ENCODE data around the gene C22orf39. TPM values are rescaled to one million over a fixed set of nuclear protein-coding genes. Genes with fewer than 3 reads are reported as not detected.

C22orf39 gene
- total RNA-seq, 6 donors from 2014 or later = 29.1 to 48.6 (median 43.6) TPM

GRCh38 chr22:19406281-19406811, 41.2 kb downstream of the C22orf39 start:
- WGBS, 2 donors = 85 to 86% methylated on average over 3 of the region's 3 CpGs
- peaks cover 0 to 2% (median 0%) of the 10 kb centered on the region in 4 donors for H3K4me1 ChIP-seq
- no peak for DNase-seq

GRCh38 chr22:19405652-19406051, 41.9 kb downstream of the C22orf39 start:
- TF ChIP-seq POLR2AphosphoS5 (IDR thresholded peaks at IDR 0.05) = no peak
- no peak for TF ChIP-seq POLR2A (IDR thresholded peaks at IDR 0.05)
- TF ChIP-seq CTCF (IDR thresholded peaks at IDR 0.05) = no peak
- TF ChIP-seq EP300 (IDR thresholded peaks at IDR 0.05) = no peak
- Histone ChIP-seq H3K27me3 (no peaks in the 10 kb centered on the region), H3K36me3 (peaks cover 25 to 74% (median 45%) of the 10 kb centered on the region in 4 donors), H3K27ac (no peak overlapping the region), H3K9me3 (no peaks in the 10 kb centered on the region), H3K4me3 (no peak overlapping the region), H3K4me1 (no peaks in the 10 kb centered on the region)
- ATAC-seq (ENCODE audit: low FRiP score in 2 of 2) = no peak
- WGBS, 2 donors = 96 to 100% methylated on average over 8 of the region's 8 CpGs
- no peak for DNase-seq

More at GRCh38 chr22:19406281-19406811, 41.2 kb downstream of the C22orf39 start:
- Histone ChIP-seq H3K36me3 (peaks cover 25 to 67% (median 45%) of the 10 kb centered on the region in 4 donors), H3K27ac (no peak overlapping the region), H3K9me3 (no peaks in the 10 kb centered on the region), H3K27me3 (no peaks in the 10 kb centered on the region), H3K4me3 (no peak overlapping the region)
- no peak for ATAC-seq (ENCODE audit: low FRiP score in 2 of 2)
- TF ChIP-seq POLR2A (IDR thresholded peaks at IDR 0.05) (no peak), POLR2AphosphoS5 (IDR thresholded peaks at IDR 0.05) (no peak), CTCF (IDR thresholded peaks at IDR 0.05) (no peak), EP300 (IDR thresholded peaks at IDR 0.05) (no peak)

- H3K36me3 ChIP-seq = peaks cover 25 to 75% (median 44%) of the 10 kb centered on the region in 4 donors
- no peaks in the 10 kb centered on the region for H3K27me3 ChIP-seq
- ATAC-seq (ENCODE audit: low FRiP score in 2 of 2) (no peak), DNase-seq (no peak)
- 86 to 94% methylated on average over 4 of the region's 4 CpGs for WGBS, 2 donors
- H3K4me3 ChIP-seq = no peak overlapping the region
- no peaks in the 10 kb centered on the region for H3K9me3 ChIP-seq
- no peak overlapping the region for H3K27ac ChIP-seq
- H3K4me1 ChIP-seq = no peaks in the 10 kb centered on the region
- no peak for TF ChIP-seq POLR2AphosphoS5 (IDR thresholded peaks at IDR 0.05)
- no peak for TF ChIP-seq EP300 (IDR thresholded peaks at IDR 0.05)
- TF ChIP-seq POLR2A (IDR thresholded peaks at IDR 0.05) = no peak
- no peak for TF ChIP-seq CTCF (IDR thresholded peaks at IDR 0.05)
These were observed 42.4 kb downstream of the C22orf39 start for GRCh38 chr22:19405133-19405532.

- no peak for DNase-seq
- Histone ChIP-seq H3K36me3 (peaks cover 25 to 75% (median 43%) of the 10 kb centered on the region in 4 donors), H3K9me3 (no peaks in the 10 kb centered on the region), H3K27me3 (no peaks in the 10 kb centered on the region), H3K4me1 (no peaks in the 10 kb centered on the region), H3K27ac (no peak overlapping the region), H3K4me3 (no peak overlapping the region)
- no peak for TF ChIP-seq POLR2AphosphoS5 (IDR thresholded peaks at IDR 0.05)
- no peak for TF ChIP-seq EP300 (IDR thresholded peaks at IDR 0.05)
- no peak for TF ChIP-seq CTCF (IDR thresholded peaks at IDR 0.05)
- TF ChIP-seq POLR2A (IDR thresholded peaks at IDR 0.05) = no peak
- 96 to 100% methylated on average over 3 of the region's 3 CpGs for WGBS, 2 donors
- no peak for ATAC-seq (ENCODE audit: low FRiP score in 2 of 2)
These were observed 42.8 kb downstream of the C22orf39 start for GRCh38 chr22:19404676-19405075.

GRCh38 chr22:19402642-19403191, 44.8 kb downstream of the C22orf39 start:
- no peaks in the 10 kb centered on the region for H3K4me1 ChIP-seq
- no peak for ATAC-seq (ENCODE audit: low FRiP score in 2 of 2)
- peaks cover 15 to 78% (median 44%) of the 10 kb centered on the region in 4 donors for H3K36me3 ChIP-seq
- no peaks in the 10 kb centered on the region for H3K27me3 ChIP-seq
- H3K27ac ChIP-seq = no peak overlapping the region
- no peak for DNase-seq
- no peak for TF ChIP-seq POLR2A (IDR thresholded peaks at IDR 0.05)
- no peak for TF ChIP-seq EP300 (IDR thresholded peaks at IDR 0.05)
- TF ChIP-seq POLR2AphosphoS5 (IDR thresholded peaks at IDR 0.05) = no peak
- TF ChIP-seq CTCF (IDR thresholded peaks at IDR 0.05) = no peak
- H3K4me3 ChIP-seq = no peak overlapping the region
- 95 to 100% methylated on average over 4 of the region's 4 CpGs for WGBS, 2 donors
- H3K9me3 ChIP-seq = no peaks in the 10 kb centered on the region
